ENCODE results near the gene TF.

TF gene

GRCh38 chr3:133799794-133800585 is 53.8 kb downstream of the TF start:
- no peaks in the 10 kb centered on the region for H3K9me3 ChIP-seq (ENCODE audit: control insufficient read depth, insufficient read depth, low read length)
- no peaks in the 10 kb centered on the region for H3K27me3 ChIP-seq (ENCODE audit: control insufficient read depth, insufficient read depth, low read length)

GRCh38 chr3:133803469-133803868 is 57.3 kb downstream of the TF start:
- Histone ChIP-seq H3K4me3 (ENCODE audit: low read depth, low read length) (no peak overlapping the region), H3K27me3 (ENCODE audit: control insufficient read depth, insufficient read depth, low read length) (no peaks in the 10 kb centered on the region), H3K9ac (ENCODE audit: low read depth, low read length) (no peak overlapping the region), H3K9me3 (ENCODE audit: control insufficient read depth, insufficient read depth, low read length) (no peaks in the 10 kb centered on the region), H3K4me1 (ENCODE audit: control insufficient read depth, insufficient read depth, low read length) (no peaks in the 10 kb centered on the region), H3K36me3 (ENCODE audit: control insufficient read depth, insufficient read depth, low read length) (no peaks in the 10 kb centered on the region)

More at GRCh38 chr3:133799794-133800585, 53.8 kb downstream of the TF start:
- Histone ChIP-seq H3K36me3 (ENCODE audit: control insufficient read depth, insufficient read depth, low read length) (no peaks in the 10 kb centered on the region), H3K4me3 (ENCODE audit: low read depth, low read length) (no peak overlapping the region), H3K9ac (ENCODE audit: low read depth, low read length) (no peak overlapping the region), H3K4me1 (ENCODE audit: control insufficient read depth, insufficient read depth, low read length) (no peaks in the 10 kb centered on the region)

GRCh38 chr3:133804896-133805295 is 58.7 kb downstream of the TF start:
- H3K4me3 ChIP-seq (ENCODE audit: low read depth, low read length): peak overlapping the region; percentile 90
- H3K27me3 ChIP-seq (ENCODE audit: control insufficient read depth, insufficient read depth, low read length): no peaks in the 10 kb centered on the region

GRCh38 chr3:133805384-133805701 is 59.1 kb downstream of the TF start:
- Histone ChIP-seq H3K4me1 (ENCODE audit: control insufficient read depth, insufficient read depth, low read length) (no peaks in the 10 kb centered on the region), H3K9ac (ENCODE audit: low read depth, low read length) (no peak overlapping the region), H3K27me3 (ENCODE audit: control insufficient read depth, insufficient read depth, low read length) (no peaks in the 10 kb centered on the region), H3K9me3 (ENCODE audit: control insufficient read depth, insufficient read depth, low read length) (no peaks in the 10 kb centered on the region), H3K36me3 (ENCODE audit: control insufficient read depth, insufficient read depth, low read length) (no peaks in the 10 kb centered on the region), H3K4me3 (ENCODE audit: low read depth, low read length) (peak overlapping the region; percentile 90)

More at GRCh38 chr3:133804896-133805295, 58.7 kb downstream of the TF start:
- Histone ChIP-seq H3K4me1 (ENCODE audit: control insufficient read depth, insufficient read depth, low read length) (no peaks in the 10 kb centered on the region), H3K36me3 (ENCODE audit: control insufficient read depth, insufficient read depth, low read length) (no peaks in the 10 kb centered on the region), H3K9me3 (ENCODE audit: control insufficient read depth, insufficient read depth, low read length) (no peaks in the 10 kb centered on the region), H3K9ac (ENCODE audit: low read depth, low read length) (no peak overlapping the region)

- Histone ChIP-seq H3K27me3 (ENCODE audit: control insufficient read depth, insufficient read depth, low read length) (no peaks in the 10 kb centered on the region), H3K9me3 (ENCODE audit: control insufficient read depth, insufficient read depth, low read length) (no peaks in the 10 kb centered on the region)
Observed at GRCh38 chr3:133805702-133806475, 59.7 kb downstream of the TF start, which contains the start of gene SRPRB. TSS of gene SRPRB (plus strand) at chr3:133805815. CDS start at chr3:133805849, 34 bp downstream.

GRCh38 chr3:133812872-133813271 is 66.7 kb downstream of the TF start:
- no peaks in the 10 kb centered on the region for H3K9me3 ChIP-seq (ENCODE audit: control insufficient read depth, insufficient read depth, low read length)
- no peak overlapping the region for H3K4me3 ChIP-seq (ENCODE audit: low read depth, low read length)
- no peak overlapping the region for H3K9ac ChIP-seq (ENCODE audit: low read depth, low read length)
- H3K4me1 ChIP-seq (ENCODE audit: control insufficient read depth, insufficient read depth, low read length): no peaks in the 10 kb centered on the region
- H3K36me3 ChIP-seq (ENCODE audit: control insufficient read depth, insufficient read depth, low read length): peaks cover 5% of the 10 kb centered on the region
- no peaks in the 10 kb centered on the region for H3K27me3 ChIP-seq (ENCODE audit: control insufficient read depth, insufficient read depth, low read length)

More at GRCh38 chr3:133805702-133806475, 59.7 kb downstream of the TF start, which contains the start of gene SRPRB:
- Histone ChIP-seq H3K4me3 (ENCODE audit: low read depth, low read length) (peak within 1 kb of the TSS; percentile 90), H3K4me1 (ENCODE audit: control insufficient read depth, insufficient read depth, low read length) (no peaks in the 10 kb centered on the region), H3K9ac (ENCODE audit: low read depth, low read length) (peak within 1 kb of the TSS; percentile 85), H3K36me3 (ENCODE audit: control insufficient read depth, insufficient read depth, low read length) (no peaks in the 10 kb centered on the region)

- Histone ChIP-seq H3K4me3 (ENCODE audit: low read depth, low read length) (no peak overlapping the region), H3K4me1 (ENCODE audit: control insufficient read depth, insufficient read depth, low read length) (no peaks in the 10 kb centered on the region), H3K9ac (ENCODE audit: low read depth, low read length) (no peak overlapping the region), H3K27me3 (ENCODE audit: control insufficient read depth, insufficient read depth, low read length) (no peaks in the 10 kb centered on the region), H3K36me3 (ENCODE audit: control insufficient read depth, insufficient read depth, low read length) (peaks cover 13% of the 10 kb centered on the region), H3K9me3 (ENCODE audit: control insufficient read depth, insufficient read depth, low read length) (no peaks in the 10 kb centered on the region)
Observed at GRCh38 chr3:133815386-133815785, 69.2 kb downstream of the TF start.

GRCh38 chr3:133820129-133820528 is 73.9 kb downstream of the TF start:
- peaks cover 16% of the 10 kb centered on the region for H3K4me1 ChIP-seq (ENCODE audit: control insufficient read depth, insufficient read depth, low read length)
- no peaks in the 10 kb centered on the region for H3K27me3 ChIP-seq (ENCODE audit: control insufficient read depth, insufficient read depth, low read length)
- H3K9me3 ChIP-seq (ENCODE audit: control insufficient read depth, insufficient read depth, low read length): no peaks in the 10 kb centered on the region
- no peak overlapping the region for H3K4me3 ChIP-seq (ENCODE audit: low read depth, low read length)
- H3K9ac ChIP-seq (ENCODE audit: low read depth, low read length): no peak overlapping the region
- H3K36me3 ChIP-seq (ENCODE audit: control insufficient read depth, insufficient read depth, low read length): peaks cover 28% of the 10 kb centered on the region

- Histone ChIP-seq H3K4me1 (ENCODE audit: control insufficient read depth, insufficient read depth, low read length) (peaks cover 16% of the 10 kb centered on the region), H3K9me3 (ENCODE audit: control insufficient read depth, insufficient read depth, low read length) (no peaks in the 10 kb centered on the region), H3K27me3 (ENCODE audit: control insufficient read depth, insufficient read depth, low read length) (no peaks in the 10 kb centered on the region), H3K9ac (ENCODE audit: low read depth, low read length) (no peak overlapping the region), H3K36me3 (ENCODE audit: control insufficient read depth, insufficient read depth, low read length) (peaks cover 28% of the 10 kb centered on the region), H3K4me3 (ENCODE audit: low read depth, low read length) (no peak overlapping the region)
Observed at GRCh38 chr3:133820889-133821675, 74.9 kb downstream of the TF start.

- peaks cover 28% of the 10 kb centered on the region for H3K36me3 ChIP-seq (ENCODE audit: control insufficient read depth, insufficient read depth, low read length)
- no peaks in the 10 kb centered on the region for H3K9me3 ChIP-seq (ENCODE audit: control insufficient read depth, insufficient read depth, low read length)
- H3K9ac ChIP-seq (ENCODE audit: low read depth, low read length): no peak overlapping the region
- H3K27me3 ChIP-seq (ENCODE audit: control insufficient read depth, insufficient read depth, low read length): no peaks in the 10 kb centered on the region
- peaks cover 16% of the 10 kb centered on the region for H3K4me1 ChIP-seq (ENCODE audit: control insufficient read depth, insufficient read depth, low read length)
- H3K4me3 ChIP-seq (ENCODE audit: low read depth, low read length): no peak overlapping the region
Observed at GRCh38 chr3:133821767-133822638, 75.8 kb downstream of the TF start.
